Right lobe of liver (tissue), 4 donors: Measurements from ENCODE around the gene EPGN.

Experiments
- CTCF ChIP-seq, 4 donors: fragments of 200-600 bp in 3 of 4; fragments of 450-650 bp in 1 of 4; IDR thresholded peaks; one replicate each; pipeline versions ENCODE4 v1.5.1 to v1.8.0; 2016 to 2022; ENCODE audit warnings: antibody characterized with exemption in 4 of 4, mild to moderate bottlenecking in 2 of 4
- POLR2A ChIP-seq: fragments of 450-650 bp; IDR thresholded peaks from one replicate; pipeline ENCODE4 v1.6.1; 2017; ENCODE audit warnings: antibody characterized with exemption, mild to moderate bottlenecking
- donor health status: DM: no; HTN: no; CAD: no.
- donor health status: DM: no; HTN: no; CAD: no.
- donor health status: DM: no; HTN: yes; CAD: no.

GRCh38 chr4:74292111-74292870 is 16.0 kb upstream of the EPGN start:
- TF ChIP-seq CTCF (IDR thresholded peaks at IDR 0.05) (no peak), POLR2A (no peak)
